GM18505 (cell line): Measurements from ENCODE around the gene EPN3.
A peak's percentile ranks its signal among the peaks of the same experiment; 100 is the strongest.

Source experiments
- ATAC-seq: cut with Tn5 transposase; IDR thresholded peaks from one replicate; pipeline ENCODE4 v1.9.1; 2021; ENCODE audit not compliant: unreplicated experiment
- POLR2A ChIP-seq: IDR thresholded peaks from 4 replicates; pipeline ENCODE4 v1.6.1; 2011; ENCODE audit warnings: borderline replicate concordance; ENCODE audit not compliant: insufficient read depth, insufficient read length; ENCODE audit errors: extremely low read depth

EPN3 gene

GRCh38 chr17:50502301-50502990, 30.1 kb upstream of the EPN3 start:
- no peak for TF ChIP-seq POLR2A
- no peak for ATAC-seq

- TF ChIP-seq POLR2A: no peak
These were observed 26.9 kb upstream of the EPN3 start for GRCh38 chr17:50505591-50506130.

GRCh38 chr17:50506298-50506697, 26.2 kb upstream of the EPN3 start:
- ATAC-seq: no peak
- TF ChIP-seq POLR2A: no peak

More at GRCh38 chr17:50505591-50506130, 26.9 kb upstream of the EPN3 start:
- no peak for ATAC-seq

GRCh38 chr17:50507871-50508572, 24.5 kb upstream of the EPN3 start, which contains the start of gene MYCBPAP:
MYCBPAP (plus strand) TSS chr17:50508439; CDS start chr17:50508675, 236 bp downstream.
- peak; percentile 46 for ATAC-seq
- peak; percentile 41 for TF ChIP-seq POLR2A

- TF ChIP-seq POLR2A: no peak
- no peak for ATAC-seq
These were observed 23.7 kb upstream of the EPN3 start for GRCh38 chr17:50508573-50509460.

GRCh38 chr17:50511058-50511457, 21.5 kb upstream of the EPN3 start:
- peak; percentile 74 for ATAC-seq

GRCh38 chr17:50513495-50513894, 19.0 kb upstream of the EPN3 start:
- TF ChIP-seq POLR2A: no peak
- ATAC-seq: no peak

More at GRCh38 chr17:50511058-50511457, 21.5 kb upstream of the EPN3 start:
- no peak for TF ChIP-seq POLR2A

GRCh38 chr17:50514388-50514787, 18.1 kb upstream of the EPN3 start:
- ATAC-seq: no peak
- no peak for TF ChIP-seq POLR2A

GRCh38 chr17:50514936-50515702, 17.4 kb upstream of the EPN3 start:
- ATAC-seq: no peak

GRCh38 chr17:50517011-50517410, 15.5 kb upstream of the EPN3 start:
- no peak for ATAC-seq
- no peak for TF ChIP-seq POLR2A

More at GRCh38 chr17:50514936-50515702, 17.4 kb upstream of the EPN3 start:
- no peak for TF ChIP-seq POLR2A

GRCh38 chr17:50517504-50518383, 14.8 kb upstream of the EPN3 start:
- ATAC-seq: no peak
- no peak for TF ChIP-seq POLR2A
